Left ventricle myocardium inferior (tissue), 1 donor: ENCODE results near the gene APOF. TPM values are rescaled to one million over a fixed set of nuclear protein-coding genes. Genes with fewer than 3 reads are reported as not detected.
"Not testable (repeated sequence)": the region's sequence is repeated elsewhere in the genome, so short reads cannot be mapped to it uniquely, and the experiment has no call there.

Experiments
- DNase-seq: peaks from one replicate; pipeline ENCODE4 v3.0.0-alpha.2; 2020
- H3K27ac ChIP-seq: fragments of 200-600 bp; replicated peaks from 2 replicates; pipeline ENCODE4 v1.8.0; 2021
- H3K27me3 ChIP-seq: fragments of 200-600 bp; 2 replicates; pipeline ENCODE4 v1.8.0; 2021; ENCODE audit warnings: low read depth
- H3K36me3 ChIP-seq: fragments of 200-600 bp; 2 replicates; pipeline ENCODE4 v1.8.0; 2021
- H3K4me1 ChIP-seq: fragments of 200-600 bp; 2 replicates; pipeline ENCODE4 v1.8.0; 2021
- H3K4me3 ChIP-seq: fragments of 200-600 bp; 2 replicates; pipeline ENCODE4 v1.8.0; 2021; ENCODE audit warnings: mild to moderate bottlenecking, moderate library complexity
- H3K9me3 ChIP-seq: fragments of 200-600 bp; replicated peaks from 2 replicates; pipeline ENCODE4 v1.8.0; 2021
- intact Hi-C: fragments of 100-400 bp; cut with micrococcal nuclease; formaldehyde crosslinking; loops from one replicate; pipeline ENCODE4 v1.11.0; 2022
- long read RNA-seq: library from polyadenylated mRNA; unstranded; transcript quantifications from one replicate; pipeline ENCODE4 v2.0.0, GENCODE V29; 2021
- total RNA-seq: library from RNA; stranded (reverse); fragmentation: NEBNext Ultra II Directional; extraction: Animal tissue kit (Norgen Biotek cat#: 25700); gene quantifications from one replicate; pipeline ENCODE4 v1.2.1, GENCODE V29; 2021
- TF ChIP-seq, protein P1 (sequence below): fragments of 200-600 bp; IDR thresholded peaks from 2 replicates; pipeline ENCODE4 v1.8.0; 2021; ENCODE audit warnings: antibody characterized with exemption, mild to moderate bottlenecking, borderline replicate concordance
- donor health status: DM: no; HTN: yes; CAD: no; lungs with severe emphysema.

APOF gene, protein sequence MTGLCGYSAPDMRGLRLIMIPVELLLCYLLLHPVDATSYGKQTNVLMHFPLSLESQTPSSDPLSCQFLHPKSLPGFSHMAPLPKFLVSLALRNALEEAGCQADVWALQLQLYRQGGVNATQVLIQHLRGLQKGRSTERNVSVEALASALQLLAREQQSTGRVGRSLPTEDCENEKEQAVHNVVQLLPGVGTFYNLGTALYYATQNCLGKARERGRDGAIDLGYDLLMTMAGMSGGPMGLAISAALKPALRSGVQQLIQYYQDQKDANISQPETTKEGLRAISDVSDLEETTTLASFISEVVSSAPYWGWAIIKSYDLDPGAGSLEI
- total RNA-seq = not detected
- long read RNA-seq = 0 reads

DNA sequence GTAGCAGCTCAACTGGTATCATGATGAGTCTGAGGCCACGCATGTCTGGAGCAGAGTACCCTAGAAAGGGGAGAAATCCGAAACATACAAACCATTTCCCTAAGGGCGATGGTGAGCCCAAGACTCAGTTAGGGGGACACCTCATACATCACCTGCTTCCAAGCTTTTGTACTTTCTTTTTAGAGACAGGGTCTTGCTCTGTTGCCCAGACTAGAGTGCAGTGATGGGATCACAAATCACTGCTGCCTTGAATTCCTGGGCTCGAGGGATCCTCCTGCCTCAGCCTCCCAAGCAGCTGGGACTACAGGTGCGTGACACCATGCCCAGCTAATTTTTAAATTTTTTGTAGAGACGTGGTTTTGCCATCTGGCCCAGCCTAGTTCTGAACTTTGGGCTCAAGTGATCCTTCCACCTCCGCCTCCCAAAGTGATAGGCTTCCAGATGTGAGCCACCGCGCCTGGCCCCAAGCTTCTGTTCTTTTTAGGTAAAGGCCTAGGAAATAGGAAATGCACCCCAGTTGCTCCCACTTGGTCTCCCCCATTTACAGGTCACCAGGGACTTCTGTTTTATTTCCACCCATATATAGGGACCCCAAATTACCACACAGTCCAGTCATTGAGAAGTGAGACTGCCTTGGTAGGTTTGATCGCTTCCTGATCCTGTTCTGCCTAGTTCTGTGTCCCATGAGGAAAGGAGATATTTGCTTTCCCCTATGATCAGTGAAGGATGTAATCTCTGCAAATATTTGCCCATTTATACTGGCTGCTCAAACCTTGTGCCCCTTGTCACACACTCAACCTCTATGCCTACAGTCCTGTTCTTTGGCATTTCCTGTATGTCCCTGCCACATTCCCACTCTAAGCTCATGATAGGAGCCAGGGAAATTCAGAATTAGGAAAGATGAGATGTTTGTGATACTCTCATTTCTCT is at the start of gene APOF:
TSS of gene APOF (minus strand) at position 728 of the 930 bp plus-strand sequence. CDS start at position 616, 112 bp downstream.
- H3K36me3 ChIP-seq = no peaks in the 10 kb centered on the region

DNA sequence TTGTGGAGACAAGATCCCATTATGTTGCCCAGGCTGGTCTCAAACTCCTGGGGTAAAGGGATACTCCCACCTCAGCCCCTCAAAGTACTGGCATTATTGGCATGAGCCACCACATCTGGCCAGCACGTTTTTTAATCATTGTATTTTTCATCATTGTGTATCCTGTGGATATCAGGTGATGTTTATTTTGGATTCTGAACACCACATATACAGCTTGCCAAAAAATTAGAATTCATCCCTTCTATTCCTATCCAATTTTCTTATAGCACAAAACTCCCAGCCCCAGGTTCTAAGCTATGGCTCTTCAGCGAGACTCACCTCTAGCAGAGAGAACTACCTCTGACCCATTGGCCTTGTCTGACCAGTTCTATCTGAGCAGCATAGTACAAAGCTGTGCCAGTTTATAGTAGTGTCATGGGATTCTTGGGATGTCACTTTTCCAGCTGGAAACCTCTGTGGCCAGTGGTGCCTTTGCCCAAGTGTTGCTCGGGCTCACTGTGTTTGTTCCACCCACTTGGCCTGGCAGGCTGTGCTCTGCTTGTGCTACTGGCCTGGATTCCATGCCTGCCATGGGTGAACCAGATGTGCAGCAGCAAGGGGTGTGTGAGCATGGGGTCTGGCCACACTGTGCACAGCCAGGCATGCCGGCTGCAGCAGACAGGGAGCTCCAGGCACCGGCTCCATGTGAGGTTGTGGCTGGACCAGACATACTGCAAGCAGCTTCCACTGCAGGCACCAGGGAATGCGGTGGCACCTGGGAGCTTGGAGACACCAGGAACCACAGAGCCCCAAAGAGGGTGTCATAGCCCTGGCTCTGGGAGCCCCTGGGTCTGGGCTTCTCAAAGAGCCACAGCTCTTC is 49.4 kb upstream of the APOF start:
- TF ChIP-seq, protein P1, sequence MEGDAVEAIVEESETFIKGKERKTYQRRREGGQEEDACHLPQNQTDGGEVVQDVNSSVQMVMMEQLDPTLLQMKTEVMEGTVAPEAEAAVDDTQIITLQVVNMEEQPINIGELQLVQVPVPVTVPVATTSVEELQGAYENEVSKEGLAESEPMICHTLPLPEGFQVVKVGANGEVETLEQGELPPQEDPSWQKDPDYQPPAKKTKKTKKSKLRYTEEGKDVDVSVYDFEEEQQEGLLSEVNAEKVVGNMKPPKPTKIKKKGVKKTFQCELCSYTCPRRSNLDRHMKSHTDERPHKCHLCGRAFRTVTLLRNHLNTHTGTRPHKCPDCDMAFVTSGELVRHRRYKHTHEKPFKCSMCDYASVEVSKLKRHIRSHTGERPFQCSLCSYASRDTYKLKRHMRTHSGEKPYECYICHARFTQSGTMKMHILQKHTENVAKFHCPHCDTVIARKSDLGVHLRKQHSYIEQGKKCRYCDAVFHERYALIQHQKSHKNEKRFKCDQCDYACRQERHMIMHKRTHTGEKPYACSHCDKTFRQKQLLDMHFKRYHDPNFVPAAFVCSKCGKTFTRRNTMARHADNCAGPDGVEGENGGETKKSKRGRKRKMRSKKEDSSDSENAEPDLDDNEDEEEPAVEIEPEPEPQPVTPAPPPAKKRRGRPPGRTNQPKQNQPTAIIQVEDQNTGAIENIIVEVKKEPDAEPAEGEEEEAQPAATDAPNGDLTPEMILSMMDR = no peak
- H3K4me3 ChIP-seq = no peak overlapping the region
- H3K27ac ChIP-seq = no peak overlapping the region
- H3K4me1 ChIP-seq = no peaks in the 10 kb centered on the region
- no peaks in the 10 kb centered on the region for H3K9me3 ChIP-seq
- H3K27me3 ChIP-seq = no peaks in the 10 kb centered on the region
- intact Hi-C loops = no loop called here
- DNase-seq = no peak
- no peaks in the 10 kb centered on the region for H3K36me3 ChIP-seq

More for the DNA sequence above, at the start of gene APOF:
- TF ChIP-seq, protein P1 = no peak
- Histone ChIP-seq H3K27me3 (no peaks in the 10 kb centered on the region), H3K4me1 (peaks cover 33% of the 10 kb centered on the region), H3K9me3 (no peaks in the 10 kb centered on the region), H3K27ac (no peak within 1 kb of the TSS), H3K4me3 (no peak within 1 kb of the TSS)
- DNase-seq = no peak
- intact Hi-C loops = loop anchor here (10.0 kb wide), 1 partner anchor 82 kb away; the partner anchor contains the start of gene TIMELESS

DNA sequence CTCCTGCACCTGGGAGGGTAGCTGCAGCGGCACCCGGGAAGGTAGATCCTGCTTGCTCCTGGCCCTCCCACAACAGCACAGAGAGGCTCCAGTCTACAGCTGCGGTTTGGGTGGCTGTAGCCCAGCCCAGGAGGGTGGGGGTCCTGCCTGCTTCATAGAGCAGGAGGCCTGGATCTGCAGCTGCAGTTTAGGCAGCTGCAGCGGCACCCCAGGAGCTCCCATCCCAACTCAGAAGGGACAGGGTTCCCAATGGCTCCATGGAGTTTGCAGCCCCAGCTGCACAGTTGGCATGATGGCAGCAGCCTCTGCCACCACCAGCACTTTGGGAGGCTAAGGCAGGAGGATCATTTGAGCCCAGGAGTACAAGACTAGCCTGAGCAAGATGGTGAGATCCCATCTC is 48.1 kb upstream of the APOF start:
- Histone ChIP-seq H3K9me3 (no peaks in the 10 kb centered on the region), H3K27ac (no peak overlapping the region), H3K36me3 (no peaks in the 10 kb centered on the region), H3K4me1 (no peaks in the 10 kb centered on the region), H3K27me3 (no peaks in the 10 kb centered on the region), H3K4me3 (no peak overlapping the region)
- TF ChIP-seq, protein P1 = no peak
- intact Hi-C loops = no loop called here
- no peak for DNase-seq

DNA sequence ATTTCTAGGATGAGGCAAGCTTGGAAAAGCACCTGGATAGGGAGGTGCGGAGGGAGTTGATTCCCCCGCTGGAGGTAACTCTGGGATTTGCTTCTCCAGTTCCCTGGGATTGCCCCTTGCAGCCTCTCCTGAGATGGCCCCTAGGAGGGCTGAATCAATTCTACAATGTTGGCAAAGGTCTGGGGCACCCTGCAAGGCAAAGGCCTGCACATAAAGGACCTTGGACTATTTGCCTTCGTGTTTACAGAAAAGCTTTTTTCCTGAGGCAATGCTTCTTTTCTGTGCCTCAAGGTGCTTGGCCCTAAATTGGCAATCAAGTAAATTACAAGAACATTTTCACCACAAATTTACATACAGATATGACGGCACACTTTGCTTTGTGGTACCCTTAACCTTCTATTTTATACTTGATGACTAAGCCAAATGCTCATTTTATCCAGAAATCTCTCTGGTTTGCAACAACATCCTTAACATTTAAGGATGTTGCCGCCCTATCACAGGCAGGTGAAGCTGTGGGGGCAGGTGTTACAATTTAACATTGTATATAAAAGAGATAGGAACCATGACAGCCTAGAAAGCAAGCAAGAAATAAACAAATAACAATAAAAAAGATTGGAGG is 46.3 kb upstream of the APOF start:
- Histone ChIP-seq H3K27ac (no peak overlapping the region), H3K4me3 (no peak overlapping the region), H3K4me1 (no peaks in the 10 kb centered on the region), H3K9me3 (no peaks in the 10 kb centered on the region), H3K36me3 (no peaks in the 10 kb centered on the region), H3K27me3 (no peaks in the 10 kb centered on the region)
- intact Hi-C loops = no loop called here
- no peak for DNase-seq
- TF ChIP-seq, protein P1 = no peak

DNA sequence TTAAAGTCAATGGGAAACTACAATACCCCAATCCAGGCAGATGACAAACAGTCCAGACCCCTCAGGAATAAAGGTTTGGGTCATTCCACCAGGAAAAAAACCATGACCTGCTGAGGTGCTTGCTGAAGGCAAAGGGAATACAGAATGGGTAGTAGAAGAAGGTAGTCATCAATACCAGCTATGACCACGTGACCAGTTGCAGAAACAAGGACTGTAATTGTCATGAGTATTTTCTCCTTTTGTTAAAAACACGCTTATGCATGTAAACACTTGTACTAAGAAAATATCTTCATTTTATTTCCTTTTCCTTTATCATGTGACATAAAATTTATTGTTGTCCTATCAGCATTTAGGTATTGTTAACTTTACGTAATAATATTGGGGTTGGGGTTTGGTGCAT is 41.6 kb upstream of the APOF start:
- DNase-seq, H3K27me3 ChIP-seq, H3K27ac ChIP-seq, intact Hi-C loops, H3K36me3 ChIP-seq, H3K4me3 ChIP-seq, H3K4me1 ChIP-seq, H3K9me3 ChIP-seq: not testable (repeated sequence)

DNA sequence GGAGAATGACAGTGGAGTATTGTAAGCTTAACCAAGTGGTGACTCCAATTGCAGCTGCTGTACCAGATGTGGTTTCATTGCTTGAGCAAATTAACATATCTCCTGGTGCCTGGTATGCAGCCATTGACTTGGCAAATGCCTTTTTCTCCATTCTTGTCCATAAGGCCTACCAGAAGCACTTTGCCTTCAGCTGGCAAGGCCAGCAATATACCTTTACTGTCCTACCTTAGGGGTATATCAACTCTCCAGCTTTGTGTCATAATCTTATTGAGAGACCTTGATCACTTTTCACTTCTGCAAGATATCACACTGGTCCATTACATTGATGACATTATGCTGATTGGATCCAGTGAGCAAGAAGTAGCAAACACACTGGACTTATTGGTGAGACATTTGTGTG is 39.0 kb upstream of the APOF start:
- H3K4me3 ChIP-seq, H3K4me1 ChIP-seq, H3K36me3 ChIP-seq, H3K27ac ChIP-seq, DNase-seq, H3K27me3 ChIP-seq, intact Hi-C loops: not testable (repeated sequence)
- peaks cover 17% of the 10 kb centered on the region for H3K9me3 ChIP-seq

DNA sequence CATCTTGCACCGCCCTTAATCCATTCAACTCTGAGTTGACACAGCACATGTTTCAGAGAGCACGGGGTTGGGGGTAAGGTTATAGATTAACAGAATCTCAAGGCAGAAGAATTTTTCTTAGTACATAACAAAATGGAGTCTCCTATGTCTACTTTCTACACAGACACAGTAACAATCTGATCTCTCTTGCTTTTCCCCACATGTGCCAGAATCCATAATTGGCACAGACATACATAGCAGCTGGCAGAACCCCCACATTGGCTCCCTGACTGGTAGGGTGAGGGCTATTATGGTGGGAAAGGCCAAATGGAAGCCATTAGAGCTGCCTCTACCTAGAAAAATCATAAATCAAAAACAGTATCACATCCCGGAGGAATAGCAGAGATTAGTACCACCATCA is 38.5 kb upstream of the APOF start:
- not testable (repeated sequence) for H3K4me1 ChIP-seq, H3K27me3 ChIP-seq, DNase-seq

DNA sequence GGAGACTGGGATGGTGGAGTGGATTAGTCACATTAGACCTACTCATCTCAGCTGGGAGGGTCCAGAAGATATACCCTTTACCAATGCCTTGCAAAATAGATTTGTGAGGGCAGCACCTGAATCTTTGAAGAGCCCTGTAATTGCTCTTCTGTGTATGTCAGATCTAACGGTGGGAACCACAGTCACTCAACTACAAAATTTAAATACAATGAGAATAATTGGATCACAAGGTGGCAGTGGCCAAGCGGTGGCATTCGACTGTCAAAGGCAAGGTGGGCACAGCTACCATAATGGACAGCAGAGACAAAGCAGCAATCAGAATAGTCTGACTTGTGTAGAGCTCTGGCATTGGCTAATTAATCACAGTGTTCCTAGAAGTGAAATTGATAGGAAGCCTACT is 36.8 kb upstream of the APOF start:
- H3K27me3 ChIP-seq, intact Hi-C loops, H3K4me1 ChIP-seq, DNase-seq, H3K36me3 ChIP-seq, H3K27ac ChIP-seq, H3K4me3 ChIP-seq: not testable (repeated sequence)
- peaks cover 17% of the 10 kb centered on the region for H3K9me3 ChIP-seq

More for the DNA sequence above, 38.5 kb upstream of the APOF start:
- H3K4me3 ChIP-seq, intact Hi-C loops, H3K27ac ChIP-seq, H3K36me3 ChIP-seq: not testable (repeated sequence)
- peaks cover 17% of the 10 kb centered on the region for H3K9me3 ChIP-seq
